Activated CD8-positive, alpha-beta T cell treated with anti-CD3 and anti-CD28 coated beads for 36 hours (primary cell): ENCODE measurements around the gene VAMP8. TPM values are rescaled to one million over a fixed set of nuclear protein-coding genes. Genes with fewer than 3 reads are reported as not detected.
A peak's percentile ranks its signal among the peaks of the same experiment; 100 is the strongest.

ENCODE experiments used
- ATAC-seq: fragments of 200-7000 bp; cut with Tn5 transposase; one replicate; pipeline ENCODE4 v1.10.0; 2021; ENCODE audit warnings: mild to moderate bottlenecking, moderate library complexity
- CTCF ChIA-PET: fragments of 350-600 bp; sonication (Branson Sonifier 250); formaldehyde crosslinking; loops from one replicate; lab custom pipeline; 2021; ENCODE audit warnings: antibody characterized with exemption; lab: Charles Lee
- POLR2A ChIA-PET: fragments of 350-600 bp; sonication (Branson Sonifier 250); formaldehyde crosslinking; loops from one replicate; lab custom pipeline; 2021; ENCODE audit warnings: antibody characterized with exemption; lab: Charles Lee
- DNase-seq: peaks from one replicate; pipeline ENCODE4 v3.0.0-alpha.2; 2020
- H3K27ac Mint-ChIP-seq: one replicate; pipeline ENCODE4 v1.8.0; 2021; ENCODE audit warnings: mild to moderate bottlenecking, mixed read lengths
- H3K27me3 Mint-ChIP-seq: one replicate; pipeline ENCODE4 v1.8.0; 2021; ENCODE audit warnings: mixed read lengths
- H3K36me3 Mint-ChIP-seq: one replicate; pipeline ENCODE4 v1.8.0; 2021; ENCODE audit warnings: low read depth, mixed read lengths
- H3K4me1 Mint-ChIP-seq: one replicate; pipeline ENCODE4 v1.8.0; 2021; ENCODE audit warnings: low read depth, mixed read lengths
- H3K4me3 Mint-ChIP-seq: one replicate; pipeline ENCODE4 v1.8.0; 2021; ENCODE audit warnings: mild to moderate bottlenecking, moderate library complexity, mixed read lengths
- H3K9me3 Mint-ChIP-seq: one replicate; pipeline ENCODE4 v1.8.0; 2021; ENCODE audit warnings: mixed read lengths
- intact Hi-C: fragments of 100-400 bp; cut with micrococcal nuclease; formaldehyde crosslinking; loops from one replicate; pipeline ENCODE4 v1.10.0; 2022
- total RNA-seq, 2 experiments: library from RNA; stranded (reverse); gene quantifications; one replicate each; pipeline ENCODE4 v1.2.3, GENCODE V29; 2021
- TF ChIP-seq, protein P1 (sequence below): fragments of 200-600 bp; IDR thresholded peaks from one replicate; pipeline ENCODE4 v1.8.0; 2022; ENCODE audit warnings: antibody characterized with exemption, mild to moderate bottlenecking

Gene VAMP8
- total RNA-seq, 2 experiments from 2014 or later: 84.5 to 91.1 TPM

DNA sequence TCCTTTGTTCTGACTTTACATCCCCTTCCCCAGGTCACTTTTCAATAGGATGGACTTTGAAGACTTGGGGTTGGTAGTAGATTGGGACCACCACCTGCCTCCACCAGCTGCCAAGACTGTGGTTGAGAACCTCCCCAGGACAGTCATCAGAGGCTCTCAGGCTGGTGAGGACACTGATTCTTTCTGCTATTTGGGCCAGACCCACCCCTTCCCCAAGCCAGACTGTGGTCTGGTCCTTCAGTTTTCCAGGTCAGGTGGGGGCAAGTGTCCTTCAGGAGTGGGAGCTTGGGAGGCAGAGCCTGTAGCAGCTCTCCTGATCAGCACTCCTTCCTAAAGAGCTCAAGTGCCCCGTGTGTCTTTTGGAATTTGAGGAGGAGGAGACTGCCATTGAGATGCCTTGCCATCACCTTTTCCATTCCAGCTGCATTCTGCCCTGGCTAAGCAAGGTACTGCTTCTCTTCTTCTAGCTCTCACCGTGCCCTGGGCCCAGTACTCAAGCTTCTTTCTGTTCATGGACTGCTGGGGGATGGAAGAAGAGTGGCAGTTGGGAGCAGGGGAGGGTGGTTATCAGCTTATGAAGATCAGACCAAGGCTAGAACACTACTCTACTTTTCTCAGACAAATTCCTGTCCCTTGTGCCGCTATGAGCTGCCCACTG is 19.2 kb downstream of the VAMP8 start:
- no peak for DNase-seq
- H3K4me1 Mint-ChIP-seq: peaks cover 36% of the 10 kb centered on the region
- ChIA-PET CTCF (interaction anchor here (0.7 to 4.1 kb wide), 4 partner anchors 9 to 178 kb away, joined by 3 to 14 read pairs (median 6); no protein-coding TSS in a partner anchor), POLR2A (interaction anchor here (0.9 to 3.3 kb wide), 12 partner anchors 10 to 168 kb away, joined by 3 to 13 read pairs (median 4); partner anchors contain the start of genes GGCX, USP39, VAMP5 and VAMP8)
- intact Hi-C loops: no loop called here
- H3K27ac Mint-ChIP-seq: peak overlapping the region; percentile 58
- no peaks in the 10 kb centered on the region for H3K27me3 Mint-ChIP-seq
- TF ChIP-seq, protein P1, sequence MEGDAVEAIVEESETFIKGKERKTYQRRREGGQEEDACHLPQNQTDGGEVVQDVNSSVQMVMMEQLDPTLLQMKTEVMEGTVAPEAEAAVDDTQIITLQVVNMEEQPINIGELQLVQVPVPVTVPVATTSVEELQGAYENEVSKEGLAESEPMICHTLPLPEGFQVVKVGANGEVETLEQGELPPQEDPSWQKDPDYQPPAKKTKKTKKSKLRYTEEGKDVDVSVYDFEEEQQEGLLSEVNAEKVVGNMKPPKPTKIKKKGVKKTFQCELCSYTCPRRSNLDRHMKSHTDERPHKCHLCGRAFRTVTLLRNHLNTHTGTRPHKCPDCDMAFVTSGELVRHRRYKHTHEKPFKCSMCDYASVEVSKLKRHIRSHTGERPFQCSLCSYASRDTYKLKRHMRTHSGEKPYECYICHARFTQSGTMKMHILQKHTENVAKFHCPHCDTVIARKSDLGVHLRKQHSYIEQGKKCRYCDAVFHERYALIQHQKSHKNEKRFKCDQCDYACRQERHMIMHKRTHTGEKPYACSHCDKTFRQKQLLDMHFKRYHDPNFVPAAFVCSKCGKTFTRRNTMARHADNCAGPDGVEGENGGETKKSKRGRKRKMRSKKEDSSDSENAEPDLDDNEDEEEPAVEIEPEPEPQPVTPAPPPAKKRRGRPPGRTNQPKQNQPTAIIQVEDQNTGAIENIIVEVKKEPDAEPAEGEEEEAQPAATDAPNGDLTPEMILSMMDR: no peak
- peak overlapping the region; percentile 88 for H3K4me3 Mint-ChIP-seq
- ATAC-seq: no peak
- H3K9me3 Mint-ChIP-seq: no peaks in the 10 kb centered on the region
- H3K36me3 Mint-ChIP-seq: peaks cover 11% of the 10 kb centered on the region

DNA sequence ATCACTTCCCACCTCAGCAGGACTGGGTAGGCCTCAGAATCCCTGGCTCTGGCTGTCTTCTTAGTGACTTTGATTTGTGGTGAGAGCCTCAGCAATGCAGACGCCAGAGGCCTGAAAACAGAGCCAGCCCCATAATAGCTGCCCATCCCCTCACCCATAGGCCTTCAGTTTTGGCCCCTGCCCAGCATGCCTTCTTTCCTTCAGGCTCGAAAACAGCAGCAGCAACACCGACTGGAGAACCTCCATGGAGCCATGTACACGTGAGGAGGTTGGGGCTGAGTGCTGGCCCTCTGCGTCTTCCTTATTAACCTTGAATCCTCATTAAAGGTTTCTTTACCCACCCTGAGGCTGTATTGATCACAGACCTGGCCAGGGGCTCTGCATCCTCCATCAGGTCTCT is 19.9 kb downstream of the VAMP8 start:
- intact Hi-C loops: no loop called here
- CTCF ChIA-PET: interaction anchor here (1.9 to 4.1 kb wide), 2 partner anchors 8 to 40 kb away, joined by 8 to 14 read pairs; no protein-coding TSS in a partner anchor
- TF ChIP-seq, protein P1: no peak
- peak overlapping the region; percentile 88 for H3K4me3 Mint-ChIP-seq
- H3K27me3 Mint-ChIP-seq: no peaks in the 10 kb centered on the region
- H3K36me3 Mint-ChIP-seq: peaks cover 11% of the 10 kb centered on the region
- H3K4me1 Mint-ChIP-seq: peaks cover 41% of the 10 kb centered on the region
- DNase-seq (no peak), ATAC-seq (no peak)
- no peaks in the 10 kb centered on the region for H3K9me3 Mint-ChIP-seq
- POLR2A ChIA-PET: interaction anchor here (0.9 to 1.8 kb wide), 7 partner anchors 10 to 32 kb away, joined by 3 to 7 read pairs (median 4); partner anchors contain the start of genes USP39 and VAMP8
- peak overlapping the region; percentile 58 for H3K27ac Mint-ChIP-seq

DNA sequence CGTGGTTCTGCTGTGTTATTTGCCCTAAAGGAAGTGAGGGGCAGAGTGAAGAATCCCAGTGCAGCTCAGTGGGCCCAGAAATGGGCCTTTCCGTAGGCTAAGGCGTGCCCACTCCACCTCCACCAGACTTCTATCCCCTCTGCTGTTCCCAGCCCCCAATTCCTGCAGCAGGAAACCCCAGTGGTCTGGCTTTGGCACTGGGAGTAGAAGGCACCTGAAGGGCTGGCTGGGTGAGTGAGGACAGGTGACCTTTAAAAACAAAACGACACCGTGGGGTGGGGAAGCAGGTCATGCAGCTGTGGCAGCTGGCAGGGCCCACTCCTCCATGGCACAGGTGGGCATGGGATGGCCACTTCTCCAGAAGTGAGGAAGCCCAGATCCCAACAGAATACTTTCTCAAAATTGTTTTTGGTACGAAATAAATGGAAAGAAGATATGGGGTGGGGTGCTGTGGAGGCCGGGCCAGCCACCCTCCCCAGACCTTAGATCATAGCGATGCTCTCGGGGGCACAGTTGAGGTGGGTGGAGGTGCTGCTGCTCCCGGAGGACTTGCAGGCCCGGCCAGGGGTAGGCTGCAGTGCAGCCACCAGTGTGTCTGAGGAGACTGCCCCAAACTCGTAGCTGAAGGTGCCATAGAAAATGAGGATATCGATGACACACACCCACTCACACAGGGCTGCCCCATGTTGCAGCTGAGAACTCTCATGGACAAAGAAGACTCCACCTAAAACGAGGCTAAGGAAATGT is 21.4 kb downstream of the VAMP8 start:
- Mint-ChIP-seq H3K4me1 (peaks cover 45% of the 10 kb centered on the region), H3K4me3 (no peak overlapping the region), H3K36me3 (peaks cover 13% of the 10 kb centered on the region), H3K27me3 (no peaks in the 10 kb centered on the region), H3K27ac (peak overlapping the region; percentile 32), H3K9me3 (no peaks in the 10 kb centered on the region)
- POLR2A ChIA-PET: interaction anchor here (1.3 to 5.4 kb wide), 4 partner anchors 11 to 273 kb away, joined by 5 to 21 read pairs (median 10); partner anchors contain the start of genes C2orf68 and USP39
- CTCF ChIA-PET: interaction anchor here (0.9 to 4.1 kb wide), 2 partner anchors 8 to 38 kb away, joined by 3 to 14 read pairs; no protein-coding TSS in a partner anchor
- TF ChIP-seq, protein P1: no peak
- DNase-seq: no peak
- intact Hi-C loops: no loop called here
- no peak for ATAC-seq

DNA sequence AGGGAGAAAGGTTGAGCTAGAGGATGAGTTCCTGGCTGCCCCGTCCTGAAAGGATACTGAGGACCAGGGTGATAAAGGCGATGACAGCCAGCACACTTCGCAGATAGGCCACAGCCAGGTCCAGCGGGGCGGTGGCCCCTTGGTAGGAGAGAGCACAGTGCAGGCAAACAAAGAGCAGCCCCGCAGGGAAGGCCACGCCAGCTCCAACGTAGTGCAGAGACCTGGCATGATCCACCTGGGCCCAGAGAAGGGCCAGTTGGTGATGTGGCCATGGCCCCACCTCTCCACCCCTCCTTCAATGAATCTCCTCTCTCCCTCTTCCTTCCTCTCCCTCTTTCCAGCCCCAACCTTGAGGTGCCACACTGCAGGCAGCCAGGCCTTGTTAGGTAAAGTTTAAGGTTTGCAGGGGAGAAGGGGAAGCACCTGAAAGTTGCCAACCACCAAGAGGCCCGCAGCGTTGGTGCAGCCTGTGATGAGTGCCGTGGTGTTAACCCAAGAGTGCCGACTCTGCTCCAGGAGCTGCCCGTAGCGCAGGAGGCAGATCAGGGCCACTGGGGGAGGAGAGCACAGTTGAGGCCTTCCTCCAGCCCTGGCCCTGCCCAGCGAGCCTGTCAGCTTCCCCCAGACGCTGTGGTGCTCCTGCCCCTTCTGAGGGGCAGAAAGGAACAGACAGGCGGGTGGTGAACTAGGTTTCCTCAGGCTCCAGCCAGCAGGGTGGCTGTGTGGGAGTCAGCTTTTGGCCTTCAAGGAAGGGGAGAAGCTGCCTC is 22.3 kb downstream of the VAMP8 start:
- Mint-ChIP-seq H3K4me3 (no peak overlapping the region), H3K9me3 (no peaks in the 10 kb centered on the region), H3K4me1 (peaks cover 41% of the 10 kb centered on the region), H3K27me3 (no peaks in the 10 kb centered on the region), H3K36me3 (peaks cover 13% of the 10 kb centered on the region), H3K27ac (no peak overlapping the region)
- DNase-seq (peak; percentile 38), ATAC-seq (no peak)
- TF ChIP-seq, protein P1: no peak
- CTCF ChIA-PET: interaction anchor here (0.9 to 2.4 kb wide), 3 partner anchors 8 to 48 kb away, joined by 3 to 9 read pairs (median 3); no protein-coding TSS in a partner anchor
- intact Hi-C loops: no loop called here
- POLR2A ChIA-PET: interaction anchor here (1.3 to 5.4 kb wide), 6 partner anchors 12 to 274 kb away, joined by 3 to 21 read pairs (median 10); partner anchors contain the start of genes C2orf68, ELMOD3, RETSAT and USP39
